Measurements from ENCODE around the gene MTF1. TPM values are rescaled to one million over a fixed set of nuclear protein-coding genes. Genes with fewer than 3 reads are reported as not detected.

Gene MTF1
- total RNA-seq, 4 donors from 2014 or later, result 3.8 to 7.6 (median 5.4) TPM

- ATAC-seq, result no peak
- H3K36me3 ChIP-seq, result peaks cover 0 to 91% of the 10 kb centered on the region in 2 donors
- no peak overlapping the region for H3K4me3 ChIP-seq
- no peak overlapping the region for H3K27ac ChIP-seq
- H3K4me1 ChIP-seq, result peaks cover 0 to 8% (median 0%) of the 10 kb centered on the region in 3 donors
- 57 to 100% methylated on average over 1 to 3 of the region's 3 CpGs for WGBS, 2 donors (ENCODE audit: low coverage in 1 of 2)
- TF ChIP-seq POLR2A (IDR thresholded peaks at IDR 0.05) (no peak), POLR2AphosphoS5 (IDR thresholded peaks at IDR 0.05) (no peak), EP300 (IDR thresholded peaks at IDR 0.05) (no peak), CTCF (IDR thresholded peaks at IDR 0.05) (no peak)
- H3K9me3 ChIP-seq, result no peaks in the 10 kb centered on the region
- H3K27me3 ChIP-seq, result no peaks in the 10 kb centered on the region
Measured at GRCh38 chr1:37836788-37837187, 22.6 kb downstream of the MTF1 start.

- Histone ChIP-seq H3K27ac (no peak overlapping the region), H3K4me3 (no peak overlapping the region), H3K27me3 (no peaks in the 10 kb centered on the region), H3K36me3 (peaks cover 0 to 93% of the 10 kb centered on the region in 2 donors), H3K4me1 (no peaks in the 10 kb centered on the region), H3K9me3 (no peaks in the 10 kb centered on the region)
- 81 to 85% methylated on average over 2 of the region's 2 CpGs for WGBS, 2 donors (ENCODE audit: low coverage in 1 of 2)
- TF ChIP-seq POLR2A (IDR thresholded peaks at IDR 0.05), result no peak
- no peak for TF ChIP-seq EP300 (IDR thresholded peaks at IDR 0.05)
- no peak for TF ChIP-seq POLR2AphosphoS5 (IDR thresholded peaks at IDR 0.05)
- no peak for TF ChIP-seq CTCF (IDR thresholded peaks at IDR 0.05)
- ATAC-seq, result no peak
Measured at GRCh38 chr1:37831809-37832208, 27.6 kb downstream of the MTF1 start.

GRCh38 chr1:37831109-37831508 lies 28.3 kb downstream of the MTF1 start:
- Histone ChIP-seq H3K36me3 (peaks cover 0 to 92% of the 10 kb centered on the region in 2 donors), H3K9me3 (no peaks in the 10 kb centered on the region), H3K4me1 (no peaks in the 10 kb centered on the region), H3K27ac (no peak overlapping the region), H3K4me3 (no peak overlapping the region), H3K27me3 (no peaks in the 10 kb centered on the region)
- WGBS, 2 donors (ENCODE audit: low coverage in 1 of 2), result 94 to 100% methylated on average over 3 to 4 of the region's 4 CpGs
- TF ChIP-seq POLR2AphosphoS5 (IDR thresholded peaks at IDR 0.05), result no peak
- TF ChIP-seq POLR2A (IDR thresholded peaks at IDR 0.05), result no peak
- TF ChIP-seq EP300 (IDR thresholded peaks at IDR 0.05), result no peak
- no peak for TF ChIP-seq CTCF (IDR thresholded peaks at IDR 0.05)
- no peak for ATAC-seq

DNA sequence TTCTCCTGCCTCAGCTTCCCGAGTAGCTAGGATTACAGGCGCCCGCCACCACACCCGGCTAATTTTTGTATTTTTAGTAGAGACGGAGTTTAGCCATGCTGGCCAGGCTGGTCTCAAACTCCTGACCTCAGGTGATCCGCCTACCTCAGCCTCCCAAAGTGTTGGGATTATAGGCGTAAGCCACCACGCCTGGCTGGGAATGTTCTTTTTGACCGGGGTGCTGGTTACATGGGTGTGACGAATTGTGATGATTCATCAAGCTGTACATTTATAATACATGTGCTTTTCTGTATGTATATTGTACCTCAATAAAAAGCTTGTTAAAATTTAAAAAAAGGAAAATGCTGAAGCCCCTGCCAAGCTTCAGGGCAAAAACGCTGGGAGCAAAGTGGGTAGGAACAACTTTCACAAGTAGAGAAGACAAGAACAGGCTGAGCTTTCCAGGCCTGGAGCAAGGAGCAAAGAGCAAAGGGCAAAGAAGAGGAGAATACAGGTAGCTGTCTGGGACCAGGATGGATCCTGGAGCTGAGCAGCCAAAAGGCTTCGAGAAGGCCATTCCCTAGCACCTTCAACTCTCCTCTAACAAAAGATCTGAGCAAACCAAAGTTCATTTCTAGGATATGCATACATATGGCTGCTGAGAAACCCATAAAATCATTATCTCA lies 30.9 kb downstream of the MTF1 start:
- no peak overlapping the region for H3K27ac ChIP-seq
- H3K36me3 ChIP-seq, result peaks cover 0 to 87% of the 10 kb centered on the region in 2 donors
- 67 to 93% methylated on average over 4 to 7 of the region's 12 CpGs for WGBS, 2 donors (ENCODE audit: low coverage in 1 of 2)
- H3K9me3 ChIP-seq, result no peaks in the 10 kb centered on the region
- no peaks in the 10 kb centered on the region for H3K27me3 ChIP-seq
- TF ChIP-seq POLR2AphosphoS5 (IDR thresholded peaks at IDR 0.05) (no peak), CTCF (IDR thresholded peaks at IDR 0.05) (no peak), EP300 (IDR thresholded peaks at IDR 0.05) (no peak), POLR2A (IDR thresholded peaks at IDR 0.05) (no peak)
- ATAC-seq, result no peak
- H3K4me3 ChIP-seq, result no peak overlapping the region
- no peaks in the 10 kb centered on the region for H3K4me1 ChIP-seq

- Histone ChIP-seq H3K9me3 (no peaks in the 10 kb centered on the region), H3K4me3 (no peak overlapping the region), H3K27me3 (no peaks in the 10 kb centered on the region), H3K36me3 (peaks cover 0 to 87% of the 10 kb centered on the region in 2 donors), H3K27ac (no peak overlapping the region), H3K4me1 (no peaks in the 10 kb centered on the region)
- 72 to 78% methylated on average over 2 of the region's 2 CpGs for WGBS, 2 donors (ENCODE audit: low coverage in 1 of 2)
- TF ChIP-seq POLR2A (IDR thresholded peaks at IDR 0.05), result no peak
- no peak for TF ChIP-seq POLR2AphosphoS5 (IDR thresholded peaks at IDR 0.05)
- TF ChIP-seq EP300 (IDR thresholded peaks at IDR 0.05), result no peak
- TF ChIP-seq CTCF (IDR thresholded peaks at IDR 0.05), result no peak
- ATAC-seq, result no peak
Measured at GRCh38 chr1:37825506-37825905, 33.9 kb downstream of the MTF1 start.
